Liver (tissue), 2 donors: ENCODE results near the gene GNG12.

Experiments used
- CTCF ChIP-seq: fragments of 150-350 bp; IDR thresholded peaks from 2 replicates; pipeline ENCODE4 v1.5.1; 2017; ENCODE audit warnings: improper control_type of control experiment, low read depth, low read length; ENCODE audit not compliant: missing input control
- MAX ChIP-seq: IDR thresholded peaks from 2 replicates; pipeline ENCODE4 v1.6.1; 2016; ENCODE audit warnings: antibody characterized with exemption
- donor health status: healthy.

- TF ChIP-seq CTCF: no peak
- no peak for TF ChIP-seq MAX
These were observed 116.5 kb downstream of the GNG12 start for GRCh38 chr1:67716800-67717199.
